HUES48 (cell line): ENCODE measurements around the gene GPATCH2L.

Experiments used
- H3K27ac ChIP-seq: one replicate; pipeline ENCODE4 v1.7.0; 2013; ENCODE audit warnings: low read depth, low read length, inconsistent platforms
- H3K27me3 ChIP-seq: 2 replicates; pipeline ENCODE4 v1.6.1; 2013; ENCODE audit warnings: mild to moderate bottlenecking, low read length; ENCODE audit not compliant: control insufficient read depth, insufficient read depth
- H3K36me3 ChIP-seq: 2 replicates; pipeline ENCODE4 v1.6.1; 2013; ENCODE audit warnings: low read length; ENCODE audit not compliant: control insufficient read depth, insufficient read depth
- H3K4me1 ChIP-seq: 2 replicates; pipeline ENCODE4 v1.6.1; 2013; ENCODE audit warnings: mild to moderate bottlenecking, low read length; ENCODE audit not compliant: control insufficient read depth, insufficient read depth
- H3K4me3 ChIP-seq: 2 replicates; pipeline ENCODE4 v1.5.1; 2013; ENCODE audit warnings: mild to moderate bottlenecking, low read depth, low read length
- H3K9ac ChIP-seq: 2 replicates; pipeline ENCODE4 v1.6.1; 2013; ENCODE audit warnings: mild to moderate bottlenecking, low read depth, low read length, moderate library complexity
- H3K9me3 ChIP-seq: 2 replicates; pipeline ENCODE4 v1.6.1; 2013; ENCODE audit warnings: low read length; ENCODE audit not compliant: control insufficient read depth, insufficient read depth

Gene GPATCH2L

DNA sequence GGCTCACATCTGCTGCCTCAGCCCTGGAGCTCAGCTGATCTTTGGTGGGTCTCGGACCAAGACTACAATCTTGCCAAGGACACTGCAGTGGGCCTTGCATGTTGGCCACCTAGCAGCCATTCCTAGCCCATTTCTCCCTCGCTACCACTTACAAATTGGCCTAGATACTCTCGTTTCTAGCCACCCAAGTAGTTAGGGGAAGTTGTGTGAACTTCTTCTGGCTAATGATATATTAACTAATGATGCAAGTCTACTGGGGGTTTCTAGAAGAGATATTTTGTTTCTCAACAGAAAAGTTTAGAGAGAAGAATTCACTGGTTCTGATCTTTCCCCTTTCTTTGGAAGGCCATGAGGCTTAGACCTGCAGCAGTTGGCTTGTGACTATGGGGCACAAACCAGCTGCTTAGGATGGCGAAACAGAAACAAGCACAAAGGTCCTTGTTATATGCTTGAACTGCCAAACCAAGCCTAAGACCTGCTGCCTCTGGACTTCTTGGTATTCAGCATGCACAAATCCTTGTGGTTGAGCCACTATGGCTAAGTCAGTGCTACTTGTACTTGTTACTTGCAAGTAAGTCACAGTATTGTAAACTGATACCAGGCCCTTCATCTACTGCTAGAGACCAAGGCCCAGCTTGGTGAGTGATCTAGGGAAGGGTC lies 30.5 kb upstream of the GPATCH2L start:
- no peaks in the 10 kb centered on the region for H3K27me3 ChIP-seq
- no peaks in the 10 kb centered on the region for H3K36me3 ChIP-seq
- H3K9ac ChIP-seq, result no peak overlapping the region
- H3K9me3 ChIP-seq, result no peaks in the 10 kb centered on the region
- no peak overlapping the region for H3K4me3 ChIP-seq
- H3K4me1 ChIP-seq, result peaks cover 7% of the 10 kb centered on the region
- H3K27ac ChIP-seq, result no peak overlapping the region

DNA sequence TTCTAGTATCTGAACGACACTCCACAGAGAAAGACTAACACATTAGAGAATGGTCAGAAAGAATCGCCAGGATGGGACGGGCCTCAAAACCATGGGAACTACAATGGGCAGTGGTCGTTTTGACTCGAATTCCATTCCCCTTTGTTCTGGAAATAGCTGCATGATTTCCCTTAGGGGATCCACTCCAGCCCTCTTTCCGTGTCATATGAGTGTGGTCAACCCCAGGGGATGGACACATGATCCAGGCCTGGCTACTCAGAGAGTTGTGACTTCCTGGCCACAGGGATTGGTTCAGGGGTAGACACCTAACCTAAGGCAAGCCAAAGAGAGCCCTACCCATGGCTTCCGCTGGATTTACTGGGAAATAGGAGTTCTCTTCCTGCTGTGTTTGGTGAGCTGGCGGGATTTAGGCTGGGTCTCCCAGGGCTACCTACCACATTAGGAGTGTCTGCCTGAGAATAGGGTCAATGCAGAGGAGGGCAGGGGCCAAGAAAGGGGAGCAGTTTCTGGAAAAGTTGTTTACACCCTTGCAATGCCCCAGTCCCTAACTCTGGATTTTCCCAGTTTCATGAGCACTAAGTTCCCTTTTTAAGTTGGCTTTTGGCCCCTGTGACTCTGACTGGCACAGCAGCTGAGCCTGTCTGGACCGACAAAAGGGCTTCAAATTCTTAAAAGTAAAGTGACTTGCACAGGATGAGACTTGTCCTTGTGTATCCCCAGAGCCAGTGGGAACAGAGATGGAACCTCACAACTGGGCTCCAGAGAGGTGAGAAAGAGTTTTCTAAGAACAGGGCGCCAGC lies 28.1 kb upstream of the GPATCH2L start:
- H3K9me3 ChIP-seq, result no peaks in the 10 kb centered on the region
- no peaks in the 10 kb centered on the region for H3K27me3 ChIP-seq
- peaks cover 7% of the 10 kb centered on the region for H3K4me1 ChIP-seq
- no peak overlapping the region for H3K4me3 ChIP-seq
- no peak overlapping the region for H3K9ac ChIP-seq
- H3K27ac ChIP-seq, result no peak overlapping the region
- H3K36me3 ChIP-seq, result no peaks in the 10 kb centered on the region

DNA sequence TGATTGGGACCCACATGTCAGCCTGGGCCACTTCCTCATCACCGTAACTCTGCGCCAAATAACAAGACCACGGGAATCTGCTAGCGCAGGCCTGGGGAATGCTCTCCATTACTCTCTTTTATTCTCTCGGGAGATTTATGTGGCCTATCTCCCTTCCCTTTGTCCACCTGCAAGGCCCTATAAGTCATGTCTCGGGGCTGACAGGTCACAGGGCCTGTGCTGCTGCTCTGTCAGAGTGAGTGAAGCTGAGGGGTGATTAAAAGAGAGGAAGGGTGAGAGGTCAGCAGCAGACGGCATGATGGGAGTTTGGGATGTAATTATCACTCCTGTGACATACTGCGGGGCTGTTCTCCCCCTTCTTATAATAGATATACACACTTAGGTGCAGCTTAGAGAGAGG lies 26.2 kb upstream of the GPATCH2L start:
- H3K4me1 ChIP-seq, result peaks cover 7% of the 10 kb centered on the region
- H3K27ac ChIP-seq, result no peak overlapping the region
- H3K36me3 ChIP-seq, result no peaks in the 10 kb centered on the region
- no peaks in the 10 kb centered on the region for H3K9me3 ChIP-seq
- H3K4me3 ChIP-seq, result no peak overlapping the region
- H3K27me3 ChIP-seq, result peaks cover 7% of the 10 kb centered on the region
- no peak overlapping the region for H3K9ac ChIP-seq

DNA sequence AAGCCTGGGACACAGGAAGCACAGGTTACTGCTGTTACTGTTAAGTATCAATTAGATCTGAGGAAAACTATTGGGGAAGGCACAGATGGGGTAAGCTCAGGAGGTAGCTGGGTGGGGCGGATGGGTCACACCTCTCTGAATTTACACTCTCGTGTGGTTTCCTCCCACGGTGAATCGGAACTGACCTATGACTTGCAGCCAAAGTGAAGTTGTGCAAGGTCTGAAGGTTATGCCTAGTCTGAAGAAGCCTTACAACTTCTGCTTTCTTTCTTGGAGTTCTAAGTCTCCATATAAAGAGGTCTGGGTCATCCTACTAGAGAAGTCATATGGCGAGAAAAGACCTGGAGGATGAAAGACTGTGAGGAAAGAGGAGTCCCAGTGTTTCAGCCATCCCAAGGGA lies 25.6 kb upstream of the GPATCH2L start:
- Histone ChIP-seq H3K27me3 (peaks cover 12% of the 10 kb centered on the region), H3K9me3 (no peaks in the 10 kb centered on the region), H3K9ac (no peak overlapping the region), H3K27ac (no peak overlapping the region), H3K36me3 (no peaks in the 10 kb centered on the region), H3K4me3 (no peak overlapping the region), H3K4me1 (peaks cover 11% of the 10 kb centered on the region)

DNA sequence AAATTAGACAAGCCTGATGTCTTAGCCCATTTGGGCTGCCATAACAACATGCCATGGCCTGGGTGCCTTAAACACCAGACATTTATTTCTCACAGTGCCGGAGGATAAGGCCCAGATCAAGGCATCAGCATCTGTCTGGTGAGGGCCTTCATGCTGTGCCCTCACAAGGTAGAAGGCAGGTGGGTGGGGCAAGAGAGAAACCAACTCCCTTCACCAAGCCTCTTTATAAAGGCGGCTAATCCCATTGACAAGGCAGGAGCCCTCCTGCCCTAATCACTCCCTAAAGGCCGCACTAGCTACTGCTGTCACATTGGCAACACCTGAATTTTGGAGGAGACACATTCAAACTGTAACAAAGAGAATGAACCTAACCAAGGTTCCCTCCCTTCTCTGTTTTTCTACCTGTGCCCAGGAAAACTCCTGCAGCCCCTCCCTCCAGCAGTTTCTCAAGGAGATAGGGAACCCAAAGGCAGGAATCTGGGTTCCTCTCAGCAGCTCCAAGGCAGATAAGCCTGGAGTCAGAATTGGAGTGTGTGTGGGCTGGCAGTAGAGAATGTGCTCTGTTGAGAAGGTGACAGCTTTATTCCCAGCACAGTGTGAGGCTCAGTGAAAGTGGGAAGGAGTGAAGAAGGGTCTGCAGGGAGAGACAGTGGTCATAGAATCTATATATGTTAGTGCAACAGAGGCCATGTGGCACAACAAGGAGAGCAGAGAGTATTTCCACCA lies 21.7 kb upstream of the GPATCH2L start:
- no peak overlapping the region for H3K27ac ChIP-seq
- H3K36me3 ChIP-seq, result no peaks in the 10 kb centered on the region
- 0 out of 2 replicates have a peak, but pooled peaks cover 4% of the 10 kb centered on the region for H3K4me1 ChIP-seq
- H3K9ac ChIP-seq, result no peak overlapping the region
- H3K27me3 ChIP-seq, result peaks cover 40% of the 10 kb centered on the region
- no peaks in the 10 kb centered on the region for H3K9me3 ChIP-seq
- no peak overlapping the region for H3K4me3 ChIP-seq

DNA sequence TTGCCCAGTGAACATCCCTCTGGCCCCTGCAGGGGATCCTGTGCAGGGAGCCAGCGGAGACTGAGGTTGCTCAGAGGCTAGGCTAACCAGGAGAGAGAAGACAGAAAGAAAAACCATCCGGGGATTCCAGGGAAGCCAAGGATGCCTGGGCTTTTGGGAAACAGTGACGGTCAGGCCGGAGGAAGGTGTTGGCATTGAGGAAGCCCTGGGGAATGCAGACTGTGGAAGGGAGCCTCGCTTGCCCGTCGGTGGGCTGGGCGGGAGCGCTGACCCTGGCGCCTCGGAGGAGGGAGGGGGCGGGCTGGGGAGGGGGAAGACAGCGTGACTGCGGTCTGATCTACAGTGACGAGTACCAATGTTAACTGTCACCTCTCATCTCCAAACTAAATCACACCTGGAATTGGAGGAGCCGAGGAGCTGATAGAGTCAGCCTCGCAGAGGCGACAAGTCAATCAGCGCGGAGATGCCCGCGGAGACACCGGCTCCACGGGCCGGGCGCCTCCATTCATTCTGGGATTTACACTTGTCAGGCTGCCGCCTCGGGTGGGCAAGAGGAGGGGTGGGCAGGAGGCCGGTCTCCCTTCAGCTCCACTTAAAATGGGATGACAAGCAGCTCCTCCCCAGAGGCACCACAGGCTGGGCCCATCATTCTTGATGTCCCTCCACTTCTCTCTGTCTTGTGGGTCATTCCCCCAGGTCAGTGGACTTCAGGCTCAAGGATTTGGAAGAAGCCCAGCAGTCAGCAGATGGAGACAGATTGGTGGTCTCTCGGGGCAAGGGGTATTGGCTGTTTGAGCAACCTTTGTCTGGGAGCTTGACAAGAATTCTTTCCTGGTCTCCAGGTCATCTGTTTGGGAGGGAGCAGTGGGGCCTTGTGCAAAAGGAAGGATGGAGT lies 20.4 kb upstream of the GPATCH2L start:
- Histone ChIP-seq H3K27ac (no peak overlapping the region), H3K4me3 (no peak overlapping the region), H3K9ac (no peak overlapping the region), H3K9me3 (no peaks in the 10 kb centered on the region), H3K36me3 (no peaks in the 10 kb centered on the region), H3K4me1 (0 out of 2 replicates have a peak, but pooled peaks cover 4% of the 10 kb centered on the region), H3K27me3 (peaks cover 51% of the 10 kb centered on the region)

DNA sequence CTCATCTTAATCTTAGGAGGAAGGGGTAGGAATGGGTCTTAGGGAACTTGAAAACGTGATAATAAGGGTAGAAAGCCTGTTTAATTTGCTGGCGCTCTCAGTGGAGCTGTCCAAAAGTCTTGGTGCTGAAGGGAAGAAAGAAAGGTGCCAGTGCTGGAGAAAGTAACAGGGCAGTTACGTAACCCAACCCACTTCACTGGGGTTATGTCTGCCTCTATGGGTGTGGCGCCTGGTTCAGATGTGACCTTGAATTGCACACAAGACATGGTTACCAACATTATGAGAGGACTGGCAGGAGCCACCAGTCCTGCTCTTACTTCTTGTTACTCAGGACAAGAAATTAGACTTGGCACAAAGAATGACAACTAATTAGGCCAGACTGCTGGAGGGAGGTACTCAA lies 18.6 kb upstream of the GPATCH2L start:
- Histone ChIP-seq H3K4me3 (no peak overlapping the region), H3K4me1 (peaks cover 13% of the 10 kb centered on the region; the same call in 1 of the 2 replicates), H3K27me3 (peaks cover 69% of the 10 kb centered on the region), H3K36me3 (no peaks in the 10 kb centered on the region), H3K9ac (no peak overlapping the region), H3K9me3 (no peaks in the 10 kb centered on the region), H3K27ac (no peak overlapping the region)

DNA sequence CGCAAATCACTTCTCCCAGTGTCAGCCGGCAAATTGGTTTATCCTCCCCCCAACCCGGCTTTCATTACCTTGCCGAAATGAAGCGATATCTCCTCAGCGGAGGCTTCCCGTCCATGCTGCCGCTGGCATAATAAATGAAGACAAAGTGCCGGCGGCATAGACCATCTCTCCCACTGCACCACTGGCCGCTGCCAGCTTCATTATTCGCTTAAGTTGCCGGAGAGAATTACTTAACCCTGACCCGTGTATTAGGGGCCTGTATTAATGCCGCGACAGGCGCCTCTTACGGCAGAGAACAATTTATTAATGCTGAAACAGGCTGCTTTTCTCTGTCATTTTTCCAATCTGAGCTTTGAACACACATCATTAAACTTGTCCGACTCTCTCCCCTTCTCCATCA lies 17.5 kb upstream of the GPATCH2L start:
- H3K27ac ChIP-seq, result no peak overlapping the region
- H3K9me3 ChIP-seq, result no peaks in the 10 kb centered on the region
- no peaks in the 10 kb centered on the region for H3K36me3 ChIP-seq
- no peak overlapping the region for H3K9ac ChIP-seq
- H3K27me3 ChIP-seq, result peaks cover 79% of the 10 kb centered on the region
- no peak overlapping the region for H3K4me3 ChIP-seq
- peaks cover 16% of the 10 kb centered on the region for H3K4me1 ChIP-seq

DNA sequence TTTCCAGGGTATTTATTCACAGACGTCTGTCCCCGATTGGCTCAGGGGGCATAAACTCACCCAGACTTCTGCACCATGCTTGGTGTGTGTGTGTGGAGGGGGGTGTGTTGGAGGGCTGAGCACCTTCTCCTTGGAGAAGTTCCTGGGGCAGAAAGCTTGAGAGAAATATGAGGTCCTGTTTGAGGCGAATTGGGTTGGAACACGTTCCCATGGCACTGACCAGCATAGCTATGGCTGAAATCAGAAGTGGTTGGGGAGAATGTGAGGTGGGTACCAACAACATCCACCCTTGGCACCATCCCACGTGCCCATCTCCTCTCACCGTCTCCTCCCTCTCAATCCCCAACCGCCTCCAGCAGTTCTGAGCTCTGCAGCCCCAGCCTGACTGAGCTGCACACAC lies 16.0 kb upstream of the GPATCH2L start:
- no peaks in the 10 kb centered on the region for H3K9me3 ChIP-seq
- H3K36me3 ChIP-seq, result no peaks in the 10 kb centered on the region
- H3K27me3 ChIP-seq, result peaks cover 85% of the 10 kb centered on the region
- H3K27ac ChIP-seq, result no peak overlapping the region
- no peak overlapping the region for H3K9ac ChIP-seq
- peaks cover 17% of the 10 kb centered on the region for H3K4me1 ChIP-seq
- no peak overlapping the region for H3K4me3 ChIP-seq

DNA sequence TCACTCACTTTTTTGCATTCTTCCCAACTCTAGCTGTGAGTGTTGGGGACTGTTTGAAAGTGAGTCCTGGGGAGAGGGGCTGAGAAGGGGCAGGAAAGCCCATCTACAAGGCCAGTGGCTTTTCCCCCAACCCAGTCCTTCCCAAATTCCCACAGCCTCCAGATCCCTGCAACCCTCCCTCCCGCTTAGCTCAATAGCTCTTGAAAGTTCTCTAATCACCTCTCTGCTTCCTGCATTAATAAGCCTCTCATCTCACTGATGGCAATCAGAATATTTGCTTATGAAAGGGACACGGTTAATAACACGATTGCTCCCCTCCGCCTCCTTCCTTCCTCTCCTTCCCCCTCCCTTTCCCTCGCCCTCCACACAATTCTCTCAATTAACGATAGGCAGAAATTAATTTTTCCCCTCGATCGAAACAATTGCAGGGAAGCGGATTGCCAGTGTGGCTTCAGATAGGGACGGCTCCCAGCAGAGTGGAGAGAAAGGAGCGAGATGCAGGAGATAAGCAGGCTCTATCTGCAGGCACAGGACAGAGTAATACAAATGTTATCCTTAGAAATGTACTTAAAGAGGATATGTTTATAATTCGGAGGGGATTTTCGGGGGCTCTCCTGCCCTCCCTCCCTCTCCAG lies 15.1 kb upstream of the GPATCH2L start:
- Histone ChIP-seq H3K9ac (no peak overlapping the region), H3K27me3 (peaks cover 80% of the 10 kb centered on the region), H3K4me1 (peaks cover 14% of the 10 kb centered on the region), H3K27ac (no peak overlapping the region), H3K9me3 (no peaks in the 10 kb centered on the region), H3K4me3 (no peak overlapping the region), H3K36me3 (no peaks in the 10 kb centered on the region)
